Liver (tissue), 9 donors: ENCODE measurements around the gene KCTD19. TPM values are rescaled to one million over a fixed set of nuclear protein-coding genes. Genes with fewer than 3 reads are reported as not detected.

Experiments
- DNase-seq: peaks from one replicate; pipeline ENCODE4 v3.0.0-alpha.2; 2017; ENCODE audit warnings: low spot score
- H3K27ac ChIP-seq, 2 donors: one replicate each; pipeline ENCODE4 v1.7.0; 2013; ENCODE audit warnings: inconsistent platforms in 2 of 2, low read length in 2 of 2, control low read depth in 1 of 2, low read depth in 1 of 2, mild to moderate bottlenecking in 1 of 2
- H3K27me3 ChIP-seq, 4 donors: one replicate each; pipeline versions ENCODE4 v1.6.1 to v1.7.0; 2013; ENCODE audit warnings: low read length in 3 of 4, inconsistent platforms in 1 of 4, mild to moderate bottlenecking in 1 of 4, moderate library complexity in 1 of 4; ENCODE audit not compliant: control insufficient read depth in 4 of 4, insufficient read depth in 4 of 4
- H3K36me3 ChIP-seq, 4 donors: one replicate each; pipeline versions ENCODE4 v1.6.1 to v1.7.0; 2013; ENCODE audit warnings: low read length in 3 of 4, mild to moderate bottlenecking in 3 of 4, low read depth in 1 of 4, moderate library complexity in 1 of 4; ENCODE audit not compliant: control insufficient read depth in 4 of 4, insufficient read depth in 3 of 4
- H3K4me1 ChIP-seq, 4 donors: one replicate each; pipeline versions ENCODE4 v1.6.1 to v1.7.0; 2013; ENCODE audit warnings: low read length in 3 of 4, mild to moderate bottlenecking in 3 of 4, moderate library complexity in 1 of 4; ENCODE audit not compliant: control insufficient read depth in 4 of 4, insufficient read depth in 4 of 4
- H3K4me3 ChIP-seq, 3 donors: one replicate each; pipeline versions ENCODE4 v1.6.1 to v1.7.0; 2013; ENCODE audit warnings: low read length in 3 of 3, control low read depth in 1 of 3, low read depth in 1 of 3, mild to moderate bottlenecking in 1 of 3
- H3K9ac ChIP-seq, 2 donors: one replicate each; pipeline ENCODE4 v1.7.0; 2013; ENCODE audit warnings: low read length in 2 of 2, mild to moderate bottlenecking in 2 of 2, moderate library complexity in 2 of 2, control low read depth in 1 of 2, low read depth in 1 of 2
- H3K9me3 ChIP-seq, 4 donors: one replicate each; pipeline versions ENCODE4 v1.6.1 to v1.7.0; 2013; ENCODE audit warnings: low read length in 3 of 4; ENCODE audit not compliant: control insufficient read depth in 4 of 4
- FOXA1 ChIP-seq: IDR thresholded peaks from 2 replicates; pipeline ENCODE4 v1.6.1; 2016; ENCODE audit warnings: antibody characterized with exemption
- FOXA2 ChIP-seq: IDR thresholded peaks from 2 replicates; pipeline ENCODE4 v1.6.1; 2016; ENCODE audit warnings: antibody characterized with exemption
- GABPA ChIP-seq, 2 donors: IDR thresholded peaks in 1 of 2; conservative IDR thresholded peaks in 1 of 2; 2 replicates each; pipeline ENCODE4 v1.6.1; 2016; ENCODE audit warnings: antibody characterized with exemption in 2 of 2, mild to moderate bottlenecking in 1 of 2, moderate library complexity in 1 of 2
- HNF4A ChIP-seq, 2 donors: conservative IDR thresholded peaks; 2 replicates each; pipeline ENCODE4 v1.6.1; 2016; ENCODE audit warnings: antibody characterized with exemption in 2 of 2, mild to moderate bottlenecking in 2 of 2
- HNF4G ChIP-seq: IDR thresholded peaks from 2 replicates; pipeline ENCODE4 v1.6.1; 2016; ENCODE audit warnings: antibody characterized with exemption
- JUND ChIP-seq, 2 donors: IDR thresholded peaks; 2 replicates each; pipeline ENCODE4 v1.6.1; 2016; ENCODE audit warnings: antibody characterized with exemption in 2 of 2
- NR2F2 ChIP-seq: IDR thresholded peaks from 2 replicates; pipeline ENCODE4 v1.6.1; 2016; ENCODE audit warnings: antibody characterized with exemption
- RAD21 ChIP-seq, 2 donors: IDR thresholded peaks; 2 replicates each; pipeline ENCODE4 v1.6.1; 2016; ENCODE audit warnings: antibody characterized with exemption in 2 of 2, mild to moderate bottlenecking in 2 of 2
- RXRA ChIP-seq, 2 donors: IDR thresholded peaks; 2 replicates each; pipeline ENCODE4 v1.6.1; 2017 to 2018; ENCODE audit warnings: antibody characterized with exemption in 2 of 2, mild to moderate bottlenecking in 1 of 2
- SP1 ChIP-seq: IDR thresholded peaks from 2 replicates; pipeline ENCODE4 v1.6.1; 2018; ENCODE audit warnings: antibody characterized with exemption, mild to moderate bottlenecking
- TAF1 ChIP-seq: conservative IDR thresholded peaks from 2 replicates; pipeline ENCODE4 v1.6.1; 2016; ENCODE audit warnings: antibody characterized with exemption, mild to moderate bottlenecking
- YY1 ChIP-seq: IDR thresholded peaks from 2 replicates; pipeline ENCODE4 v1.6.1; 2016; ENCODE audit warnings: antibody characterized with exemption, mild to moderate bottlenecking
- WGBS: extraction: QIAGEN DNeasy Blood & Tissue Kit; methylation state at CpG from one replicate; pipeline ENCODE4 v1.1.7; 2013; 5-methylcytosine and 5-hydroxymethylcytosine counted together
- polyA plus RNA-seq, 2 donors: library from polyadenylated mRNA; stranded (reverse) in 1 of 2; unstranded in 1 of 2; fragments of 200-250 nt in 1 of 2; fragments of >200 nt in 1 of 2; fragmentation: Nextera tagmentation in 1 of 2; extraction: Ambion mirVana in 1 of 2; gene quantifications; one replicate each; pipeline versions ENCODE4 v1.2.1 to v1.2.3, GENCODE V29; 2013 to 2015
- total RNA-seq, 2 donors: library from RNA; depleted of rRNA; stranded (reverse); fragments of >200 nt; gene quantifications; one replicate each; pipeline ENCODE4 v1.2.3, GENCODE V29; 2014
- TF ChIP-seq, protein P1 (sequence below): IDR thresholded peaks from 2 replicates; pipeline ENCODE4 v1.6.1; 2016; ENCODE audit warnings: antibody characterized with exemption
- TF ChIP-seq, protein P2 (sequence below): IDR thresholded peaks from 2 replicates; pipeline ENCODE4 v1.6.1; 2016; ENCODE audit warnings: antibody characterized with exemption
- TF ChIP-seq, protein P3 (sequence below): IDR thresholded peaks from 2 replicates; pipeline ENCODE4 v1.6.1; 2016; ENCODE audit warnings: antibody characterized with exemption
- TF ChIP-seq, protein P4 (sequence below): IDR thresholded peaks from 2 replicates; pipeline ENCODE4 v1.6.1; 2016; ENCODE audit warnings: antibody characterized with exemption, mild to moderate bottlenecking
- donor health status: healthy.
- donor health status: healthy.
- donor health status: healthy.
- donor health status: healthy.
- donor health status: healthy.

Gene KCTD19
- total and polyA plus RNA-seq, 4 donors: 0.28 TPM; not detected in 3

DNA sequence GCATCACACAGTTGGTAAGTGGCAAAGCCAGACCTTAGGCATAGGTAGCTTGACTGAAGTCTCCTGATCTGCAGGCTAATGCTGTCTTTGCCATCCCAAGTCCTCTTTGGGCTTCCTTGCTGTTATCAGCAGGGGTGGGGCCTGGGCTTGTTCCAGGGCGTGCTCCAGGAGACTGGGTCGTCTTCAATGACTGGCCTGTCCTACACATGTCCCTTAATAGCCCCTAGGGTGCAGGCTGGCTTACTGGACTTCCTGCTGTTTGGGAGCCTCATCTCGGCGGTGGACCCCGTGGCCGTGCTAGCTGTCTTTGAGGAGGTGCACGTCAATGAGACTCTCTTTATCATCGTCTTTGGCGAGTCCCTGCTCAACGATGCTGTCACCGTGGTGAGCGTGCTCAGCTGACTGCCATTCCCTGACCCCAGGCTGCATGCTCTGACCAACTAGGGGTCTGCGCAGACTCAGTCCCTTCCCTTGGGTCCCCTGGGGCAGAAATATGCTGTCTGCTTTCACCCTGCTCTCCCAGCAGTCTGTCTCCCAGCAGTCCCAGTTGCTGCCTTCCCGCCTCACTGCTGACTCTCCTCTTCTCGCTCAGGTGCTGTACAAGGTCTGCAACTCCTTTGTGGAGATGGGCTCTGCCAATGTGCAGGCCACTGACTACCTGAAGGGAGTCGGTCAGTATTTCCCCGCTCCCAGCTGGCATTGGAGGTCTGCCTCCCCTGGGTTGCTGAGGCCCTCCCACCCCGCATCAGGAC lies 71.6 kb downstream of the KCTD19 start:
- no peaks in the 10 kb centered on the region for H3K36me3 ChIP-seq
- no peaks in the 10 kb centered on the region for H3K9me3 ChIP-seq
- no peak overlapping the region for H3K4me3 ChIP-seq
- no peak overlapping the region for H3K9ac ChIP-seq
- no peak overlapping the region for H3K27ac ChIP-seq
- 87% methylated on average over 18 of the region's 18 CpGs for WGBS
- no peak for DNase-seq
- TF ChIP-seq HNF4G: no peak
- no peak for TF ChIP-seq FOXA1
- no peak for TF ChIP-seq FOXA2
- no peak for TF ChIP-seq NR2F2
- TF ChIP-seq SP1: no peak
- TF ChIP-seq JUND (IDR thresholded peaks at IDR 0.05): no peak
- TF ChIP-seq HNF4A (conservative IDR thresholded peaks at IDR 0.05): no peak
- no peak for TF ChIP-seq YY1
- TF ChIP-seq, protein P1, sequence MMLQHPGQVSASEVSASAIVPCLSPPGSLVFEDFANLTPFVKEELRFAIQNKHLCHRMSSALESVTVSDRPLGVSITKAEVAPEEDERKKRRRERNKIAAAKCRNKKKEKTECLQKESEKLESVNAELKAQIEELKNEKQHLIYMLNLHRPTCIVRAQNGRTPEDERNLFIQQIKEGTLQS: no peak
- no peak for TF ChIP-seq RAD21 (IDR thresholded peaks at IDR 0.05)
- no peak for TF ChIP-seq TAF1
- TF ChIP-seq, protein P2, sequence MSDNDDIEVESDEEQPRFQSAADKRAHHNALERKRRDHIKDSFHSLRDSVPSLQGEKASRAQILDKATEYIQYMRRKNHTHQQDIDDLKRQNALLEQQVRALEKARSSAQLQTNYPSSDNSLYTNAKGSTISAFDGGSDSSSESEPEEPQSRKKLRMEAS: no peak
- TF ChIP-seq, protein P3, sequence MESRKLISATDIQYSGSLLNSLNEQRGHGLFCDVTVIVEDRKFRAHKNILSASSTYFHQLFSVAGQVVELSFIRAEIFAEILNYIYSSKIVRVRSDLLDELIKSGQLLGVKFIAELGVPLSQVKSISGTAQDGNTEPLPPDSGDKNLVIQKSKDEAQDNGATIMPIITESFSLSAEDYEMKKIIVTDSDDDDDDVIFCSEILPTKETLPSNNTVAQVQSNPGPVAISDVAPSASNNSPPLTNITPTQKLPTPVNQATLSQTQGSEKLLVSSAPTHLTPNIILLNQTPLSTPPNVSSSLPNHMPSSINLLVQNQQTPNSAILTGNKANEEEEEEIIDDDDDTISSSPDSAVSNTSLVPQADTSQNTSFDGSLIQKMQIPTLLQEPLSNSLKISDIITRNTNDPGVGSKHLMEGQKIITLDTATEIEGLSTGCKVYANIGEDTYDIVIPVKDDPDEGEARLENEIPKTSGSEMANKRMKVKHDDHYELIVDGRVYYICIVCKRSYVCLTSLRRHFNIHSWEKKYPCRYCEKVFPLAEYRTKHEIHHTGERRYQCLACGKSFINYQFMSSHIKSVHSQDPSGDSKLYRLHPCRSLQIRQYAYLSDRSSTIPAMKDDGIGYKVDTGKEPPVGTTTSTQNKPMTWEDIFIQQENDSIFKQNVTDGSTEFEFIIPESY: no peak
- TF ChIP-seq, protein P4, sequence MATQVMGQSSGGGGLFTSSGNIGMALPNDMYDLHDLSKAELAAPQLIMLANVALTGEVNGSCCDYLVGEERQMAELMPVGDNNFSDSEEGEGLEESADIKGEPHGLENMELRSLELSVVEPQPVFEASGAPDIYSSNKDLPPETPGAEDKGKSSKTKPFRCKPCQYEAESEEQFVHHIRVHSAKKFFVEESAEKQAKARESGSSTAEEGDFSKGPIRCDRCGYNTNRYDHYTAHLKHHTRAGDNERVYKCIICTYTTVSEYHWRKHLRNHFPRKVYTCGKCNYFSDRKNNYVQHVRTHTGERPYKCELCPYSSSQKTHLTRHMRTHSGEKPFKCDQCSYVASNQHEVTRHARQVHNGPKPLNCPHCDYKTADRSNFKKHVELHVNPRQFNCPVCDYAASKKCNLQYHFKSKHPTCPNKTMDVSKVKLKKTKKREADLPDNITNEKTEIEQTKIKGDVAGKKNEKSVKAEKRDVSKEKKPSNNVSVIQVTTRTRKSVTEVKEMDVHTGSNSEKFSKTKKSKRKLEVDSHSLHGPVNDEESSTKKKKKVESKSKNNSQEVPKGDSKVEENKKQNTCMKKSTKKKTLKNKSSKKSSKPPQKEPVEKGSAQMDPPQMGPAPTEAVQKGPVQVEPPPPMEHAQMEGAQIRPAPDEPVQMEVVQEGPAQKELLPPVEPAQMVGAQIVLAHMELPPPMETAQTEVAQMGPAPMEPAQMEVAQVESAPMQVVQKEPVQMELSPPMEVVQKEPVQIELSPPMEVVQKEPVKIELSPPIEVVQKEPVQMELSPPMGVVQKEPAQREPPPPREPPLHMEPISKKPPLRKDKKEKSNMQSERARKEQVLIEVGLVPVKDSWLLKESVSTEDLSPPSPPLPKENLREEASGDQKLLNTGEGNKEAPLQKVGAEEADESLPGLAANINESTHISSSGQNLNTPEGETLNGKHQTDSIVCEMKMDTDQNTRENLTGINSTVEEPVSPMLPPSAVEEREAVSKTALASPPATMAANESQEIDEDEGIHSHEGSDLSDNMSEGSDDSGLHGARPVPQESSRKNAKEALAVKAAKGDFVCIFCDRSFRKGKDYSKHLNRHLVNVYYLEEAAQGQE: no peak
- no peak for TF ChIP-seq RXRA (IDR thresholded peaks at IDR 0.05)
- no peak for TF ChIP-seq GABPA (IDR thresholded peaks at IDR 0.05 in 1 of 2, conservative IDR thresholded peaks at IDR 0.05 in 1 of 2)
- H3K27me3 ChIP-seq: peaks cover 0 to 3% (median under 1%) of the 10 kb centered on the region in 4 donors
- H3K4me1 ChIP-seq: no peaks in the 10 kb centered on the region
